ENCODE data around the gene FOXA1. TPM values are rescaled to one million over a fixed set of nuclear protein-coding genes. Genes with fewer than 3 reads are reported as not detected.

The FOXA1 gene
- total RNA-seq, 1 experiment from 2014 or later, result 8.7 TPM

DNA sequence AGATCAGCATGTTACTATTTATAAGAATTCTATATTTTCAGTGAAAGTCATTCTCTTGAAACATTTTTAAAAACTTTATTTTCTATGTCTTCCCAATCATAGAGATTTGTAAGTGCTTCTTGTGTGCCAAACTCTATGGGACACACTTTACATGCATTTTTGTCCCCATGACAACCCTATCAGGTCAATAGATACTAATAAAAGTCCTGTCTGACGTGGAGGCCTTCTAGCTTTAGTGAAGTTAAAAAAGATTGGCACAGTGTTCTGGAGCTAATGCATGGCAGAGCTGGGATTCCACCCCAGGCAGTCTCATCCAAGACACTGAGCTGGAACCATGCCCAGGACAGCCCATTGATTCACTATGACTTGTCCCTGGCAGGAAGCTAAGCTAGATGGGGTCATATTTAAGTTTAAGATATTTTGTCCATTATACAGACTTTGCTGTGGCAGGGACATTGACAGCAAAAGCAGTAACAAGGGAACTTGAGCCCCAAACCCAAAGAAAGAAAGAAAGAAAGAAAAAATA lies 28.4 kb upstream of the FOXA1 start:
- H3K27ac ChIP-seq (ENCODE audit: low read length), result no peak overlapping the region
- no peaks in the 10 kb centered on the region for H3K27me3 ChIP-seq (ENCODE audit: control insufficient read depth, insufficient read depth, low read length)
- no peak overlapping the region for H3K4me3 ChIP-seq (ENCODE audit: low read depth in 2 of 2, low read length in 2 of 2)
- ATAC-seq (no peak), DNase-seq (ENCODE audit: low read depth, low spot score) (no peak)
- H3K4me1 ChIP-seq (ENCODE audit: control insufficient read depth, insufficient read depth, low read length), result no peaks in the 10 kb centered on the region
- POLR2A ChIA-PET, result interaction anchor here (0.5 kb wide), 1 partner anchor 96 kb away, joined by 3 read pairs; no protein-coding TSS in a partner anchor
- CTCF ChIA-PET, result no interaction called here
- in situ Hi-C loops (cut with HindIII; ENCODE audit: low pct_unique_long_range_greater_than_20kb, low sequenced_read_pairs), result no loop called here
- TF ChIP-seq, protein P1, sequence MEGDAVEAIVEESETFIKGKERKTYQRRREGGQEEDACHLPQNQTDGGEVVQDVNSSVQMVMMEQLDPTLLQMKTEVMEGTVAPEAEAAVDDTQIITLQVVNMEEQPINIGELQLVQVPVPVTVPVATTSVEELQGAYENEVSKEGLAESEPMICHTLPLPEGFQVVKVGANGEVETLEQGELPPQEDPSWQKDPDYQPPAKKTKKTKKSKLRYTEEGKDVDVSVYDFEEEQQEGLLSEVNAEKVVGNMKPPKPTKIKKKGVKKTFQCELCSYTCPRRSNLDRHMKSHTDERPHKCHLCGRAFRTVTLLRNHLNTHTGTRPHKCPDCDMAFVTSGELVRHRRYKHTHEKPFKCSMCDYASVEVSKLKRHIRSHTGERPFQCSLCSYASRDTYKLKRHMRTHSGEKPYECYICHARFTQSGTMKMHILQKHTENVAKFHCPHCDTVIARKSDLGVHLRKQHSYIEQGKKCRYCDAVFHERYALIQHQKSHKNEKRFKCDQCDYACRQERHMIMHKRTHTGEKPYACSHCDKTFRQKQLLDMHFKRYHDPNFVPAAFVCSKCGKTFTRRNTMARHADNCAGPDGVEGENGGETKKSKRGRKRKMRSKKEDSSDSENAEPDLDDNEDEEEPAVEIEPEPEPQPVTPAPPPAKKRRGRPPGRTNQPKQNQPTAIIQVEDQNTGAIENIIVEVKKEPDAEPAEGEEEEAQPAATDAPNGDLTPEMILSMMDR (IDR thresholded peaks at IDR 0.05), result no peak
- no peak for TF ChIP-seq SIN3A (IDR thresholded peaks at IDR 0.05; ENCODE audit: borderline replicate concordance, insufficient read depth, low read depth, low read length)
- no peak for TF ChIP-seq REST (IDR thresholded peaks at IDR 0.05; ENCODE audit: insufficient read depth in 1 of 2, low read depth in 2 of 2, low read length in 1 of 2)
- no peak for TF ChIP-seq POLR2AphosphoS5 (IDR thresholded peaks at IDR 0.05; ENCODE audit: low read depth, low read length)
- no peak for TF ChIP-seq TCF7L2 (IDR thresholded peaks at IDR 0.05; ENCODE audit: low read depth, low read length)
- no peaks in the 10 kb centered on the region for H3K36me3 ChIP-seq (ENCODE audit: control insufficient read depth, insufficient read depth, low read length)
- intact Hi-C loops (cut with micrococcal nuclease; ENCODE audit: unreplicated experiment), result no loop called here
- no TSS peak for BruUV-seq (replicated peaks)
- H3K9me3 ChIP-seq (ENCODE audit: control insufficient read depth, insufficient read depth, low read depth, low read length), result no peaks in the 10 kb centered on the region

DNA sequence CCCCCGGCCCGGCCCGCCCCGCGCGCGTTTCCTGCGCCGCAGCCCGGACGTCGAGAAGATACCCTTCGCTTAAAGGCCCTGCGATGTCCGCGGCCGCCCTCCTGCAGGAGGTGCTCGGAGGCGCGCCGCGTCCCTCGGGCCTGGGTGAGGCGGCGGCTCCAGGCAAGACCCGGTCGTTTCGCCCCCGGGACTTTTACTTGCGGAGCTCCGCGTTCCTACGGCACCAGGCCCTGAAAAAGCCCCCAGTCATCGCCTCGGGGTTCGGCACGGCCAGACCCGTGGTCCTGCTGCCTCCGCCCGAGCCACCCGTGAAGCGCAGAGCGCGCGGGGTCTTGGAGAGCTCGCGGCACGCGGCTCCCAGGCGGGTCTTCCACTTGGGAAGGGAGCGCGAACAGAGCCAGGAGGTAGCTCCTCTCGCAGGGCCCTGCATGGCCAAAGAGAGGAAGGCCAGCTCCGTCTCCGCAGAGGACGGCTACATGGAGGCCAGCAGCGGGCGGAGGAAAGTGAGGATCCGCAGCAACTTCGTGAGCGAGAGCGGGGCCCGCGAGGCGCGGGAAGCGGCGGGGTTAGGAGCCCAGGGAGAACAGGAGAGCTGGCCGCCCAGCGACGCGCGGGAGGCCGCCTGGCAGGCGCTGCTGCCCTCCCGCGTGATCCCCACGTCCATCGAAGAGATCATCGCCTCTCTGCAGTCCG lies 27.3 kb upstream of the FOXA1 start:
- ChIA-PET CTCF (no interaction called here), POLR2A (no interaction called here)
- ATAC-seq (no peak), DNase-seq (ENCODE audit: low read depth, low spot score) (no peak)
- TF ChIP-seq REST (IDR thresholded peaks at IDR 0.05; ENCODE audit: insufficient read depth in 1 of 2, low read depth in 2 of 2, low read length in 1 of 2) (no peak), TCF7L2 (IDR thresholded peaks at IDR 0.05; ENCODE audit: low read depth, low read length) (no peak), POLR2AphosphoS5 (IDR thresholded peaks at IDR 0.05; ENCODE audit: low read depth, low read length) (no peak), SIN3A (IDR thresholded peaks at IDR 0.05; ENCODE audit: borderline replicate concordance, insufficient read depth, low read depth, low read length) (no peak)
- TF ChIP-seq, protein P1 (IDR thresholded peaks at IDR 0.05), result no peak
- H3K4me1 ChIP-seq (ENCODE audit: control insufficient read depth, insufficient read depth, low read length), result no peaks in the 10 kb centered on the region
- BruUV-seq (replicated peaks), result no TSS peak
- intact Hi-C loops (cut with micrococcal nuclease; ENCODE audit: unreplicated experiment), result no loop called here
- in situ Hi-C loops (cut with HindIII; ENCODE audit: low pct_unique_long_range_greater_than_20kb, low sequenced_read_pairs), result no loop called here
- H3K27me3 ChIP-seq (ENCODE audit: control insufficient read depth, insufficient read depth, low read length), result no peaks in the 10 kb centered on the region
- H3K9me3 ChIP-seq (ENCODE audit: control insufficient read depth, insufficient read depth, low read depth, low read length), result no peaks in the 10 kb centered on the region
- no peak overlapping the region for H3K4me3 ChIP-seq (ENCODE audit: low read depth in 2 of 2, low read length in 2 of 2)
- no peaks in the 10 kb centered on the region for H3K36me3 ChIP-seq (ENCODE audit: control insufficient read depth, insufficient read depth, low read length)
- no peak overlapping the region for H3K27ac ChIP-seq (ENCODE audit: low read length)
